ENCODE data around the gene ACKR4.
"Not testable (repeated sequence)": the region's sequence is repeated elsewhere in the genome, so short reads cannot be mapped to it uniquely, and the experiment has no call there.

- TF ChIP-seq POLR2A (IDR thresholded peaks at IDR 0.05) = not testable (repeated sequence)
- TF ChIP-seq, protein P1, sequence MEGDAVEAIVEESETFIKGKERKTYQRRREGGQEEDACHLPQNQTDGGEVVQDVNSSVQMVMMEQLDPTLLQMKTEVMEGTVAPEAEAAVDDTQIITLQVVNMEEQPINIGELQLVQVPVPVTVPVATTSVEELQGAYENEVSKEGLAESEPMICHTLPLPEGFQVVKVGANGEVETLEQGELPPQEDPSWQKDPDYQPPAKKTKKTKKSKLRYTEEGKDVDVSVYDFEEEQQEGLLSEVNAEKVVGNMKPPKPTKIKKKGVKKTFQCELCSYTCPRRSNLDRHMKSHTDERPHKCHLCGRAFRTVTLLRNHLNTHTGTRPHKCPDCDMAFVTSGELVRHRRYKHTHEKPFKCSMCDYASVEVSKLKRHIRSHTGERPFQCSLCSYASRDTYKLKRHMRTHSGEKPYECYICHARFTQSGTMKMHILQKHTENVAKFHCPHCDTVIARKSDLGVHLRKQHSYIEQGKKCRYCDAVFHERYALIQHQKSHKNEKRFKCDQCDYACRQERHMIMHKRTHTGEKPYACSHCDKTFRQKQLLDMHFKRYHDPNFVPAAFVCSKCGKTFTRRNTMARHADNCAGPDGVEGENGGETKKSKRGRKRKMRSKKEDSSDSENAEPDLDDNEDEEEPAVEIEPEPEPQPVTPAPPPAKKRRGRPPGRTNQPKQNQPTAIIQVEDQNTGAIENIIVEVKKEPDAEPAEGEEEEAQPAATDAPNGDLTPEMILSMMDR (IDR thresholded peaks at IDR 0.05) = not testable (repeated sequence)
Observed at GRCh38 chr3:132606620-132607019, 9.6 kb downstream of the ACKR4 start.

Measured in adrenal gland (tissue), 5 donors.